ENCODE data around the gene SCP2.
"Not testable (repeated sequence)": the region's sequence is repeated elsewhere in the genome, so short reads cannot be mapped to it uniquely, and the experiment has no call there.

Gene SCP2

GRCh38 chr1:52917156-52917555 lies 9.9 kb upstream of the SCP2 start:
- no peak for DNase-seq

GRCh38 chr1:52917581-52917980 lies 9.5 kb upstream of the SCP2 start:
- DNase-seq: no peak

- DNase-seq: no peak
These were observed 8.9 kb upstream of the SCP2 start for GRCh38 chr1:52918201-52918600.

- no peak for DNase-seq
These were observed 7.9 kb upstream of the SCP2 start for GRCh38 chr1:52919051-52919722.

- no peak for DNase-seq
These were observed 7.2 kb upstream of the SCP2 start for GRCh38 chr1:52919723-52920483.

GRCh38 chr1:52920791-52921291 lies 6.2 kb upstream of the SCP2 start:
- DNase-seq: no peak

- DNase-seq: no peak
These were observed 1.5 kb upstream of the SCP2 start for GRCh38 chr1:52925571-52926005.

- DNase-seq: no peak
These were observed 238 bp upstream of the SCP2 start for GRCh38 chr1:52926864-52927211.

- DNase-seq: no peak
These were observed 934 bp downstream of the SCP2 start for GRCh38 chr1:52928015-52928404.

GRCh38 chr1:52929019-52929418 lies 1.9 kb downstream of the SCP2 start:
- DNase-seq: no peak

GRCh38 chr1:52937433-52938182 lies 10.5 kb downstream of the SCP2 start:
- DNase-seq: no peak

- no peak for DNase-seq
These were observed 11.0 kb downstream of the SCP2 start for GRCh38 chr1:52938183-52938451.

- DNase-seq: no peak
These were observed 16.9 kb downstream of the SCP2 start for GRCh38 chr1:52943876-52944416.

GRCh38 chr1:52944566-52944965 lies 17.5 kb downstream of the SCP2 start:
- DNase-seq: no peak

- no peak for DNase-seq
These were observed 20.4 kb downstream of the SCP2 start for GRCh38 chr1:52947490-52947889.

- DNase-seq: not testable (repeated sequence)
These were observed 22.5 kb downstream of the SCP2 start for GRCh38 chr1:52949602-52950001.

- no peak for DNase-seq
These were observed 25.0 kb downstream of the SCP2 start for GRCh38 chr1:52952112-52952511.

- DNase-seq: no peak
These were observed 28.3 kb downstream of the SCP2 start for GRCh38 chr1:52955129-52955970.

GRCh38 chr1:52963101-52963500 lies 36.0 kb downstream of the SCP2 start:
- no peak for DNase-seq

- DNase-seq: no peak
These were observed 40.6 kb downstream of the SCP2 start for GRCh38 chr1:52967666-52968065.

GRCh38 chr1:52969234-52969633 lies 42.2 kb downstream of the SCP2 start:
- DNase-seq: not testable (repeated sequence)

- no peak for DNase-seq
These were observed 43.1 kb downstream of the SCP2 start for GRCh38 chr1:52970149-52970548.

GRCh38 chr1:52973841-52974240 lies 46.8 kb downstream of the SCP2 start:
- no peak for DNase-seq

Data from activated CD4-positive, alpha-beta T cell treated with anti-CD3 and anti-CD28 coated beads for 1 hour (primary cell).